Endothelial cell of umbilical vein (primary cell): ENCODE measurements around the gene DIP2C. TPM values are rescaled to one million over a fixed set of nuclear protein-coding genes. Genes with fewer than 3 reads are reported as not detected.

Experiments used
- BruUV-seq: library from RNA; stranded (reverse); fragments of 400-500 nt; replicated peaks from 2 replicates; lab custom pipeline; 2021; lab: Mats Ljungman, UMichigan
- CTCF ChIA-PET: fragments of 300-600, 350-600 bp; sonication (Branson Sonifier 250); formaldehyde crosslinking; loops from one replicate; lab custom pipeline; 2021; ENCODE audit warnings: antibody characterized with exemption, inconsistent platforms; lab: Charles Lee
- POLR2A ChIA-PET: fragments of 300-600, 350-600 bp; sonication (Branson Sonifier 250); formaldehyde crosslinking; loops from one replicate; lab custom pipeline; 2021; ENCODE audit warnings: antibody characterized with exemption, inconsistent platforms; lab: Charles Lee
- DNase-seq: peaks from one replicate; pipeline ENCODE4 v3.0.0-alpha.2; 2011; ENCODE audit warnings: low read depth, low spot score
- FAIRE-seq: peaks from 2 replicates; lab custom pipeline; 2011; peaks lifted over from hg19 to GRCh38; lab: Jason Lieb, UNC
- H2AFZ ChIP-seq: 2 replicates; pipeline ENCODE4 v1.6.0; 2012; ENCODE audit warnings: low read depth, low read length, control low read depth, inconsistent platforms
- H3K27ac ChIP-seq: 2 replicates; pipeline ENCODE4 v1.5.1; 2011; ENCODE audit warnings: low read depth, mild to moderate bottlenecking, control low read depth, low read length, moderate library complexity; ENCODE audit not compliant: insufficient read depth
- H3K27me3 ChIP-seq, 2 experiments: 2 replicates each; pipeline versions ENCODE4 v1.6.0 to v1.6.1; 2011; ENCODE audit warnings: low read length in 2 of 2, mixed read lengths in 1 of 2; ENCODE audit not compliant: control insufficient read depth in 2 of 2, insufficient read depth in 2 of 2
- H3K36me3 ChIP-seq, 2 experiments: 2 replicates in 1 of 2; 3 replicates in 1 of 2; pipeline ENCODE4 v1.5.1; 2011; ENCODE audit warnings: low read length in 2 of 2, mild to moderate bottlenecking in 1 of 2, moderate library complexity in 1 of 2; ENCODE audit not compliant: control insufficient read depth in 2 of 2, insufficient read depth in 2 of 2; ENCODE audit errors: extremely low read depth in 1 of 2
- H3K4me1 ChIP-seq: 3 replicates; pipeline ENCODE4 v1.5.1; 2011; ENCODE audit warnings: mild to moderate bottlenecking, low read length; ENCODE audit not compliant: control insufficient read depth, insufficient read depth; ENCODE audit errors: extremely low read depth
- H3K4me2 ChIP-seq: 2 replicates; pipeline ENCODE4 v1.6.1; 2011; ENCODE audit warnings: low read length, control low read depth, mixed read lengths; ENCODE audit not compliant: insufficient read depth
- H3K4me3 ChIP-seq, 3 experiments: fragments of 200-600 bp in 1 of 3; sonication (generic), shearing (Covaris generic) in 1 of 3; replicated peaks in 1 of 3; 2 replicates each; pipeline ENCODE4 v1.5.1; 2011 to 2016; ENCODE audit warnings: control low read depth in 3 of 3, low read length in 3 of 3, mild to moderate bottlenecking in 2 of 3, inconsistent platforms in 1 of 3, low read depth in 1 of 3, moderate library complexity in 1 of 3; ENCODE audit not compliant: insufficient read depth in 1 of 3
- H3K79me2 ChIP-seq: 2 replicates; pipeline ENCODE4 v1.6.0; 2012; ENCODE audit warnings: low read length, inconsistent platforms; ENCODE audit not compliant: control insufficient read depth, insufficient read depth
- H3K9ac ChIP-seq: replicated peaks from 2 replicates; pipeline ENCODE3; 2011; ENCODE audit warnings: low read length, control low read depth; ENCODE audit not compliant: insufficient read depth; ENCODE audit errors: extremely low read depth
- H3K9me1 ChIP-seq: replicated peaks from 3 replicates; pipeline ENCODE4 v1.6.0; 2011; ENCODE audit warnings: mild to moderate bottlenecking, low read length; ENCODE audit not compliant: control insufficient read depth, insufficient read depth; ENCODE audit errors: extremely low read depth
- H3K9me3 ChIP-seq: replicated peaks from 2 replicates; pipeline ENCODE4 v1.5.1; 2012; ENCODE audit warnings: low read length, inconsistent platforms; ENCODE audit not compliant: control insufficient read depth, insufficient read depth
- H4K20me1 ChIP-seq: replicated peaks from 2 replicates; pipeline ENCODE3; 2011; ENCODE audit warnings: mild to moderate bottlenecking, low read length; ENCODE audit not compliant: control insufficient read depth, insufficient read depth; ENCODE audit errors: extremely low read depth
- CTCF ChIP-seq, 2 donors: IDR thresholded peaks; 1 replicate in 1 of 2; 2 replicates in 1 of 2; pipeline ENCODE4 v1.5.1; 2011; ENCODE audit warnings: low read length in 2 of 2, mild to moderate bottlenecking in 2 of 2, moderate library complexity in 2 of 2, control low read depth in 1 of 2, inconsistent platforms in 1 of 2, low read depth in 1 of 2; ENCODE audit not compliant: insufficient read depth in 1 of 2; ENCODE audit errors: extremely low read depth in 1 of 2
- EZH2 ChIP-seq: IDR thresholded peaks from 2 replicates; pipeline ENCODE4 v1.6.1; 2012; ENCODE audit warnings: borderline replicate concordance, low read depth, mild to moderate bottlenecking, moderate library complexity, low read length, inconsistent platforms; ENCODE audit not compliant: severe bottlenecking
- FOS ChIP-seq: IDR thresholded peaks from 2 replicates; pipeline ENCODE4 v1.6.1; 2011; ENCODE audit warnings: mild to moderate bottlenecking, low read length, moderate library complexity, borderline replicate concordance; ENCODE audit not compliant: insufficient read depth
- GATA2 ChIP-seq: IDR thresholded peaks from 2 replicates; pipeline ENCODE4 v1.7.0; 2011; ENCODE audit warnings: low read depth, mild to moderate bottlenecking, moderate library complexity, mixed read lengths, low read length; ENCODE audit not compliant: insufficient read length, insufficient read depth
- JUN ChIP-seq: IDR thresholded peaks from 2 replicates; pipeline ENCODE4 v1.6.1; 2011; ENCODE audit warnings: borderline replicate concordance, low read depth; ENCODE audit not compliant: insufficient read length, insufficient read depth
- MAX ChIP-seq: IDR thresholded peaks from 2 replicates; pipeline ENCODE4 v1.6.1; 2011; ENCODE audit not compliant: insufficient read depth, insufficient read length
- MYC ChIP-seq: IDR thresholded peaks from one replicate; pipeline ENCODE4 v1.6.1; 2011; ENCODE audit warnings: mild to moderate bottlenecking, low read depth, low read length
- POLR2A ChIP-seq: IDR thresholded peaks from 2 replicates; pipeline ENCODE4 v1.6.1; 2012; ENCODE audit warnings: low read depth, mild to moderate bottlenecking, control low read depth, low read length
- POLR2AphosphoS5 ChIP-seq: IDR thresholded peaks from 2 replicates; pipeline ENCODE4 v1.6.1; 2012; ENCODE audit warnings: low read depth, mild to moderate bottlenecking, control low read depth, low read length, moderate library complexity; ENCODE audit not compliant: insufficient read depth
- dilution Hi-C: fragments of 300-500 bp; cut with MboI; formaldehyde crosslinking; loops from one replicate; pipeline ENCODE4 v1.15.0; 2019; ENCODE audit warnings: low sequenced_read_pairs; ENCODE audit not compliant: extremely low pct_ligation_motif_present
- intact Hi-C: fragments of 100-400 bp; cut with micrococcal nuclease; formaldehyde crosslinking; loops from one replicate; pipeline ENCODE4 v1.10.0; 2022
- polyA plus RNA-seq, 4 experiments: library from polyadenylated mRNA; depleted of rRNA in 3 of 4; stranded (reverse) in 3 of 4; unstranded in 1 of 4; fragments of >200 nt; gene quantifications; 2 replicates each; pipeline versions ENCODE4 v1.2.1 to v1.2.3, GENCODE V29; 2011 to 2012; ENCODE audit warnings: missing spikeins in 1 of 4
- total RNA-seq: library from RNA; stranded (reverse); gene quantifications from 2 replicates; pipeline ENCODE4 v1.2.3, GENCODE V29; 2021

The DIP2C gene
- total and polyA plus RNA-seq, 2 donors (not counting 3 experiments of a cell fraction or from before 2014, with no cell fraction given) = 3.6 to 10.7 TPM

GRCh38 chr10:436911-437665 lies 252.4 kb downstream of the DIP2C start:
- Histone ChIP-seq H3K27me3 (no peaks in the 10 kb centered on the region), H3K9me3 (no peaks in the 10 kb centered on the region), H3K4me2 (no peak overlapping the region), H3K27ac (no peak overlapping the region), H3K9ac (no peak overlapping the region), H3K36me3 (no peaks in the 10 kb centered on the region), H3K9me1 (no peaks in the 10 kb centered on the region), H3K4me3 (no peak overlapping the region), H2AFZ (no peak overlapping the region), H3K4me1 (no peaks in the 10 kb centered on the region), H4K20me1 (no peaks in the 10 kb centered on the region), H3K79me2 (no peaks in the 10 kb centered on the region)
- dilution Hi-C loops = no loop called here
- TF ChIP-seq MAX (no peak), FOS (no peak), MYC (no peak), JUN (no peak), POLR2AphosphoS5 (no peak), EZH2 (no peak), GATA2 (no peak), POLR2A (no peak), CTCF (IDR thresholded peaks at IDR 0.05; ENCODE audit: extremely low read depth in 1 of 2, insufficient read depth in 1 of 2, low read depth in 1 of 2, low read length in 2 of 2) (no peak)
- no TSS peak for BruUV-seq
- no peak for DNase-seq
- ChIA-PET CTCF (no interaction called here), POLR2A (interaction anchor here (0.6 kb wide), 1 partner anchor 13 kb away, joined by 6 read pairs; no protein-coding TSS in a partner anchor)
- FAIRE-seq = no peak
- intact Hi-C loops = no loop called here
